ENCODE results near the gene TRMT10B. TPM values are rescaled to one million over a fixed set of nuclear protein-coding genes. Genes with fewer than 3 reads are reported as not detected.

Gene TRMT10B
- total RNA-seq, 1 donor: 2.2 TPM

DNA sequence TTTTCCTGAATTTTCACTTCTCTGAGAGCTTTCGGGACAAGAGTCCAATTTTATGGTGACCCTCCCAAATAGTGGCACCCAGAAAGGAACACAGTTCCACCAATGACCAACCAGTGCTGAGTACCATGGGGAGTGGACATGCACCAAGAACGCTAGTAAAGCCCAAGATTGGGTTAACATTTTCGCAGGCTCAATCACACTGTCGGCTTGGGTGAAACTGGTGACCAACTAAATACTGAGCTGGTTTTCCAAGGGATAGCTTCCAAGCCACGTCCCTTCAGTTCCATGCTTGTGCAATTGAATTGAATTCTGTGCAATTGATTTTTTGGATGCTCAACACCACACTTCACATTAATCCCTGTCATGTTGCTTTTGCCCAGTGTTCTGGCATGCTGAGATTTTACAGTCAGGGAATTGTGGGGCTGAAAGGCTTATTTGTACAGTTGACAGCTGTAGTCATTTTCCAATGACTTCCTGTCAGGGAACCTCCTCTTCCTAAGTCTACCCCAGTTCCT is 37.6 kb upstream of the TRMT10B start:
- DNase-seq (ENCODE audit: low read depth): no peak
- H3K4me3 ChIP-seq (ENCODE audit: low read depth, low read length): no peak overlapping the region
- TF ChIP-seq, protein P1, sequence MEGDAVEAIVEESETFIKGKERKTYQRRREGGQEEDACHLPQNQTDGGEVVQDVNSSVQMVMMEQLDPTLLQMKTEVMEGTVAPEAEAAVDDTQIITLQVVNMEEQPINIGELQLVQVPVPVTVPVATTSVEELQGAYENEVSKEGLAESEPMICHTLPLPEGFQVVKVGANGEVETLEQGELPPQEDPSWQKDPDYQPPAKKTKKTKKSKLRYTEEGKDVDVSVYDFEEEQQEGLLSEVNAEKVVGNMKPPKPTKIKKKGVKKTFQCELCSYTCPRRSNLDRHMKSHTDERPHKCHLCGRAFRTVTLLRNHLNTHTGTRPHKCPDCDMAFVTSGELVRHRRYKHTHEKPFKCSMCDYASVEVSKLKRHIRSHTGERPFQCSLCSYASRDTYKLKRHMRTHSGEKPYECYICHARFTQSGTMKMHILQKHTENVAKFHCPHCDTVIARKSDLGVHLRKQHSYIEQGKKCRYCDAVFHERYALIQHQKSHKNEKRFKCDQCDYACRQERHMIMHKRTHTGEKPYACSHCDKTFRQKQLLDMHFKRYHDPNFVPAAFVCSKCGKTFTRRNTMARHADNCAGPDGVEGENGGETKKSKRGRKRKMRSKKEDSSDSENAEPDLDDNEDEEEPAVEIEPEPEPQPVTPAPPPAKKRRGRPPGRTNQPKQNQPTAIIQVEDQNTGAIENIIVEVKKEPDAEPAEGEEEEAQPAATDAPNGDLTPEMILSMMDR (IDR thresholded peaks at IDR 0.05; ENCODE audit: insufficient read depth, low read depth, low read length): no peak

DNA sequence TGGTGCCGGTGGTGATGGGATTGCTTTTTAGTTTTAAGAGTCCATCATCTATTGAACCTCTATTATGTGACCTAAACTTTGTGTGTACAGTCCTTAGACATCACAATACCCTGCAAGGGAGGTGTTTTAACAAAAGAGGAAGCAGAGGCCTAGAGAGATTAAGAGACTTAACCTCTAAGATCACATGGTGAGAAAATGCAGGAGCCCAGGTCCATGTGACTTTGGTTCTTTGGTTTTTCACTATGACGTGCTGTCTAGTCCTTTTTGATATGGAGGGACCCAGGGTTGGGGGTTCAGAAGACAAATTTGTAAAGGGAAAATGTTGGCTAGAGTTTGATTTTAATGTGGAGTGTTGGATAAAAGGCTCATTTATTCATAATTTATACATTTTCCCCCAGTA is 34.1 kb upstream of the TRMT10B start:
- no peak for DNase-seq (ENCODE audit: low read depth)
- TF ChIP-seq, protein P1 (IDR thresholded peaks at IDR 0.05; ENCODE audit: insufficient read depth, low read depth, low read length): no peak
- H3K4me3 ChIP-seq (ENCODE audit: low read depth, low read length): no peak overlapping the region

DNA sequence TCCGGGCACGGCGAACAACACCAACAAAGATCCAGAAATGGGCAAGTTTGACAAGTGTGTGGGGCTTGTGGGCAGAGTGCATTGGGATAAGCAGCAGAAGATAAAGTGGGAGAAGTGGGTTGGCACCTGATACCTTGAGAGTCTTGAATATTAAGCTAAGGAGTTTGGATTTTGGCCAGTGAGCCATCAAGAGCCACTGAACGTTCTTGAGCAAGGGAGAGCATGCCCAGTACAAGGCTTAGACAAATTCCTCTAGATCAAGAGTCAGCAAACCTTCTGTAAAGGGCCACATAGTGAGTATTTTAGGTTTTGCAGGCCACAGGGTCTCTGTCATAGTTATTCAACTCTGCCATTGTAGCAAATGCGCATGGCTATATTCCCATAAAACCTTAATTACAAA is 26.6 kb upstream of the TRMT10B start:
- no peak for DNase-seq (ENCODE audit: low read depth)
- no peak overlapping the region for H3K4me3 ChIP-seq (ENCODE audit: low read depth, low read length)
- TF ChIP-seq, protein P1 (IDR thresholded peaks at IDR 0.05; ENCODE audit: insufficient read depth, low read depth, low read length): no peak

DNA sequence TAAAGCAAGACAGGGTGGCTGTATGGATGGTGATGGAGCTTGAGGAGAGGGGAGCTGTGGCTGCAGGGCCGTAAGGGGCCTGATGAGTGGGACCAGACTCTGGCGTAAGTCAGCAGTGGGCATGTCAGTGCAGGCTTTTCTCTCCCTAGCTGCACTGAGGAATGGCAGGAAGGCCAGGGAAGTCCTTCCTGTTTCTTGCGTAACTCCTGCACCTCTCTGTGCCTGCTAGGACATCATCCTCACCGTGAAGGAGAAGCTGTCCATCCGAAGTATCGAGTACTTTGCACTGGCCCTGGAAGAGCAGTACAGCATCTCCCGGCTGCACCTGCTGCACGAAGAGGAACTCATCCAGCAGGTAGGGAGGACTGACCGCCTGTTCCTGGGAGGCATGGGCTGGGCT is 24.1 kb upstream of the TRMT10B start:
- H3K4me3 ChIP-seq (ENCODE audit: low read depth, low read length): no peak overlapping the region
- DNase-seq (ENCODE audit: low read depth): no peak
- TF ChIP-seq, protein P1 (IDR thresholded peaks at IDR 0.05; ENCODE audit: insufficient read depth, low read depth, low read length): no peak

DNA sequence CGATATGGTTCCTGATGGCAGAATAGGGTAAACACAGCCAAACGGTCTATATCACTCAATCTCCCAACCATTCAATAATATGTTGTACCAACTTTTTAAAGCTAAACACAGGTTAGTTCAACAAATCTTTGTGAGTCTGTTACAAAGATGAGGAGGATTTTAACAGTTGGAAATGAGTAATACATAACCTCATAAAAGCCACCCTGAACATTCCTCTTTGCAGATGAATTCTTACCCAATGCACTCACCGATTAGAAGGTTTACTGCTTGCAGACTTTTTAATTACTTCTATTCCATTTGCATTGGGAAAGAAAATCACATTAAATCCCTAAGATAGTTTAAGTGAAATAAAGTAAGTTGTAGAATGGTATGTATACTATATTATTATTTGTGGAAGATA is 23.3 kb upstream of the TRMT10B start:
- no peak overlapping the region for H3K4me3 ChIP-seq (ENCODE audit: low read depth, low read length)
- TF ChIP-seq, protein P1 (IDR thresholded peaks at IDR 0.05; ENCODE audit: insufficient read depth, low read depth, low read length): no peak
- DNase-seq (ENCODE audit: low read depth): peak; percentile 49

DNA sequence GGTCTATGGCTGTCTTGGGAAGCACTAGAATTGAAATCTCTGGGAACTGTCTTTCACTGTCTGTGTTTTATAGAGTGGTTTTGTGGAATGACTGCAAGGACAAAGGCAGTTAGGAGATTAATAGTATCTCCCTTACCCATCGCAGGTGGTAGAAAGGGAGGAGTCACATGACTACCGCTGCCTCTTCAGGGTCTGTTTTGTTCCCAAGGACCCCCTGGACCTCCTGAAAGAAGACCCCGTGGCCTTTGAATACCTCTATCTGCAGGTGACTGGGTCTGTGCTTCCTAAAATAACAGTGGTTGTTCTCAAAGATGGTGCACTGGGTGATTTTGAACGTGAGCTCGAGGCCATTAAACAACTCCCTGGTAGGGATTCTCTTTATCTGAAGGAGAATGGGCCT is 22.8 kb upstream of the TRMT10B start:
- TF ChIP-seq, protein P1 (IDR thresholded peaks at IDR 0.05; ENCODE audit: insufficient read depth, low read depth, low read length): no peak
- DNase-seq (ENCODE audit: low read depth): no peak
- no peak overlapping the region for H3K4me3 ChIP-seq (ENCODE audit: low read depth, low read length)

DNA sequence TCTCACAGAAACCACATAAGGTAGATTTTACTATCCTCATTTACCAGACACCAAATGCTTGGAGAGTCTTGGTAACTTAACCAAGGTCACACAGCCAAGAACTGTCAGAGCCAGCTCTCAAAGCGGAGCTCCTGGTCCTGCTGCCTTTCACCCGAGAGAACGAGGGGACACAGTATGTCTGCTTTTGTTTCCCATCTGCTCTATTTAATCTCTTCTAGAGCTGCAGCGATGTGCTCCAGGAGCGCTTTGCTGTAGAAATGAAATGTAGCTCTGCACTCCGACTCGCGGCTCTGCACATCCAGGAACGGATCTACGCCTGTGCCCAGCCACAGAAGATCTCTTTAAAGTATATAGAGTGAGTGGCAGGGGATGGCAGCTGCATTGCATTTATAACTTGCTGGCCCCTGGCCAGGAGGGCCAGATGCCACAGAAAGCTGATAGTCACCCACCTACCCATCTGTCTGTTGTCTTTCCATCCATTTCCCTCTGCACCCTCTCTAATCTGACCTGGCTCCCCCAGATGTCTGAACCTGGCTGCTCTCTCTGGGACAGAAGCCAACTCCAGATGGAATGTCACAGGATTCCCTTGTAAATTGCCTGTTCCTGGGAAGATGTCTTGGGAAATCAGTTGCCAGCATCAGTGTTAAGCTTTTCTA is 21.4 kb upstream of the TRMT10B start:
- peak; percentile 67 for DNase-seq (ENCODE audit: low read depth)
- TF ChIP-seq, protein P1 (IDR thresholded peaks at IDR 0.05; ENCODE audit: insufficient read depth, low read depth, low read length): no peak
- H3K4me3 ChIP-seq (ENCODE audit: low read depth, low read length): no peak overlapping the region
